Measurements from ENCODE around the gene PAX8. TPM values are rescaled to one million over a fixed set of nuclear protein-coding genes. Genes with fewer than 3 reads are reported as not detected.
A peak's percentile ranks its signal among the peaks of the same experiment; 100 is the strongest.

The PAX8 gene
- total and polyA plus RNA-seq, 2 of the 13 experiments (the other 11 are each of a cell fraction or from before 2014, with no cell fraction given): 1.5 to 8.8 TPM

DNA sequence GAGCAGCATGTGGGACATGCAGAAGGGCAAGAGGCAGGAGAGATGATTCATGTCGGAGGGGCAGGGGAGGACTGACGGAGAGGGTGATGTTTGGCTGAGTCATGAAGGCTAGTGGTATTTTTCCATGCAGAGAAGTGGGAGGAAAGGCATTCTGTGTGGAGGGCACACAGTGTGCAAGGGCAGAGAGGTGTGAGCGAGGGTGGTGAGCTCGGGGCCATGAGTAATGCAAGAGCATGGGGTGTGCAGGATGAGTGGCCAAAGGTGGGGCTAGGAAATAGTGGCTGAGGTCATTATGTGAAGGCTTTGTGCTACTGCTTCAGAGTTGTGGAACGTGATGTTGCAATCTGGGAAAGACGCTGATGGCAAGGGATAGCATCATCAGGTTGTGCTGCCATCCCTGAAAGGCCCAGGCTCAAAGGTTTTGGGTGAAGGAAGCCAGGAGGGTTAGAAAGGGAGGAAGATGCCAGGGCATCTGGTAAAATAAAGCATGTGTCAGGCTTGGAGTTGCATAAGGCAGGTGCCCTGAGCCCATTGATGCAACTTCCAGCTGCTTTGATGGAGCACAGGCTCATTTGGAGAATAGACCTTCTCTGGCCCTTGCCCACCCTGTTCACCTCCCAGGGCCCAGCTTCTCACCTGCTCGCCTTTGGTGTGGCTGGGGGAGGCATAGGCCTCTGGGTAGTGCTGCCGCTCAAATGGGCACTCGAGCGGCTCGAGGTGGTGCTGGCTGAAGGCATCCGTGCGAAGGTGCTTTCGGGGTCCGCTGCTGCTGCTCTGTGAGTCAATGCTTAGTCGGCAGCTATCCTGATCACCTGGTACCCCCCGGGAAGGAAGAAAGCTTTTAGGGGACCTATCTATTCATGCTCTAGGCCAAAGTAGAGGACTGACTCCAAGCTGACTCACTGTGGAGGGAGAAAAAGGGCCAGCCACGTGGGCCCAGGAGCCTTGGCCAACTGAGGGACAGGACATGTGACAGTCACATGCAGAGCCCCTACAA, 37.5 kb downstream of the PAX8 start (continued):
- TF ChIP-seq PRDM10 (CRISPR knock-in tag; IDR thresholded peaks at IDR 0.05; ENCODE audit: low read depth): peak; percentile 63; the same call in 1 of the 2 replicates
- peak; percentile 78; the same call in 1 of the 2 replicates for TF ChIP-seq MAFG (CRISPR knock-in tag; IDR thresholded peaks at IDR 0.05)
- TF ChIP-seq ZNF317 (CRISPR knock-in tag; IDR thresholded peaks at IDR 0.05): peak; percentile 53; the same call in 1 of the 2 replicates
- TF ChIP-seq ZNF746 (CRISPR knock-in tag; IDR thresholded peaks at IDR 0.05): peak; percentile 79
- 0 out of 2 replicates have a peak, but pooled peaks have one; percentile 13 for TF ChIP-seq ZMYM2 (CRISPR knock-in tag; IDR thresholded peaks at IDR 0.05)
- 0 out of 2 replicates have a peak, but pooled peaks have one; percentile 15 for TF ChIP-seq ELF1 (CRISPR knock-in tag; IDR thresholded peaks at IDR 0.05)
- peak; percentile 78; the same call in 1 of the 2 replicates for TF ChIP-seq MIER3 (CRISPR knock-in tag; IDR thresholded peaks at IDR 0.05; ENCODE audit: borderline replicate concordance)
- no peak for TF ChIP-seq CBX1 (IDR thresholded peaks at IDR 0.05; ENCODE audit: low read depth)
- peak; percentile 85 for TF ChIP-seq MAFF (IDR thresholded peaks at IDR 0.05; ENCODE audit: low read depth, low read length)
- no peak for TF ChIP-seq FOXP1 (IDR thresholded peaks at IDR 0.05)
- peak; percentile 54; the same call in 1 of the 2 replicates for TF ChIP-seq FOXP1 (CRISPR knock-in tag; IDR thresholded peaks at IDR 0.05)
- TF ChIP-seq MXI1 (IDR thresholded peaks at IDR 0.05; ENCODE audit: borderline replicate concordance, low read depth, low read length): peak; percentile 65; the same call in 1 of the 3 replicates
- 0 out of 2 replicates have a peak, but pooled peaks have one; percentile 29 for TF ChIP-seq ZNF709 (CRISPR knock-in tag; IDR thresholded peaks at IDR 0.05)
- peak; percentile 59 for TF ChIP-seq ELF3 (CRISPR knock-in tag; IDR thresholded peaks at IDR 0.05)
- peak; percentile 69 for TF ChIP-seq MAX (IDR thresholded peaks at IDR 0.05)
- peak; percentile 79; the same call in 1 of the 2 replicates for TF ChIP-seq ERF (CRISPR knock-in tag; IDR thresholded peaks at IDR 0.05)
- TF ChIP-seq ZBTB21 (CRISPR knock-in tag; IDR thresholded peaks at IDR 0.05): peak; percentile 86
- peak; percentile 60; the same call in 1 of the 2 replicates for TF ChIP-seq DNMT3B (CRISPR knock-in tag; conservative IDR thresholded peaks at IDR 0.05)
- peak; percentile 88; the same call in 1 of the 2 replicates for TF ChIP-seq HMG20A (CRISPR knock-in tag; IDR thresholded peaks at IDR 0.05; ENCODE audit: borderline replicate concordance)
- no peak for TF ChIP-seq ZNF572 (CRISPR knock-in tag; IDR thresholded peaks at IDR 0.05)
- no peak for TF ChIP-seq ISL2 (CRISPR knock-in tag; IDR thresholded peaks at IDR 0.05)
- TF ChIP-seq TEAD3 (CRISPR knock-in tag; optimal IDR thresholded peaks at IDR 0.05; ENCODE audit: borderline replicate concordance): peak; percentile 75
- TF ChIP-seq SALL2 (CRISPR knock-in tag; IDR thresholded peaks at IDR 0.05): peak; percentile 38; the same call in 1 of the 2 replicates
- TF ChIP-seq, protein P1, sequence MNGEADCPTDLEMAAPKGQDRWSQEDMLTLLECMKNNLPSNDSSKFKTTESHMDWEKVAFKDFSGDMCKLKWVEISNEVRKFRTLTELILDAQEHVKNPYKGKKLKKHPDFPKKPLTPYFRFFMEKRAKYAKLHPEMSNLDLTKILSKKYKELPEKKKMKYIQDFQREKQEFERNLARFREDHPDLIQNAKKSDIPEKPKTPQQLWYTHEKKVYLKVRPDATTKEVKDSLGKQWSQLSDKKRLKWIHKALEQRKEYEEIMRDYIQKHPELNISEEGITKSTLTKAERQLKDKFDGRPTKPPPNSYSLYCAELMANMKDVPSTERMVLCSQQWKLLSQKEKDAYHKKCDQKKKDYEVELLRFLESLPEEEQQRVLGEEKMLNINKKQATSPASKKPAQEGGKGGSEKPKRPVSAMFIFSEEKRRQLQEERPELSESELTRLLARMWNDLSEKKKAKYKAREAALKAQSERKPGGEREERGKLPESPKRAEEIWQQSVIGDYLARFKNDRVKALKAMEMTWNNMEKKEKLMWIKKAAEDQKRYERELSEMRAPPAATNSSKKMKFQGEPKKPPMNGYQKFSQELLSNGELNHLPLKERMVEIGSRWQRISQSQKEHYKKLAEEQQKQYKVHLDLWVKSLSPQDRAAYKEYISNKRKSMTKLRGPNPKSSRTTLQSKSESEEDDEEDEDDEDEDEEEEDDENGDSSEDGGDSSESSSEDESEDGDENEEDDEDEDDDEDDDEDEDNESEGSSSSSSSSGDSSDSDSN (CRISPR knock-in tag; IDR thresholded peaks at IDR 0.05): peak; percentile 47
- TF ChIP-seq MTF2 (CRISPR knock-in tag; IDR thresholded peaks at IDR 0.05; ENCODE audit: borderline replicate concordance): no peak
- TF ChIP-seq NR2F1 (CRISPR knock-in tag; IDR thresholded peaks at IDR 0.05): peak in 1 of 2 experiments; percentile 21; a peak in 1 of 4 replicates
